ENCODE measurements around the gene GYPA.
"Not testable (repeated sequence)": the region's sequence is repeated elsewhere in the genome, so short reads cannot be mapped to it uniquely, and the experiment has no call there.

The GYPA gene

GRCh38 chr4:144128709-144129320 is 11.7 kb downstream of the GYPA start:
- DNase-seq, result not testable (repeated sequence)

- not testable (repeated sequence) for DNase-seq
Observed at GRCh38 chr4:144125109-144125508, 15.4 kb downstream of the GYPA start.

GRCh38 chr4:144123982-144124635 is 16.4 kb downstream of the GYPA start:
- DNase-seq, result not testable (repeated sequence)

GRCh38 chr4:144123269-144123668 is 17.2 kb downstream of the GYPA start:
- not testable (repeated sequence) for DNase-seq

GRCh38 chr4:144119752-144120151 is 20.8 kb downstream of the GYPA start:
- DNase-seq, result not testable (repeated sequence)

DNA sequence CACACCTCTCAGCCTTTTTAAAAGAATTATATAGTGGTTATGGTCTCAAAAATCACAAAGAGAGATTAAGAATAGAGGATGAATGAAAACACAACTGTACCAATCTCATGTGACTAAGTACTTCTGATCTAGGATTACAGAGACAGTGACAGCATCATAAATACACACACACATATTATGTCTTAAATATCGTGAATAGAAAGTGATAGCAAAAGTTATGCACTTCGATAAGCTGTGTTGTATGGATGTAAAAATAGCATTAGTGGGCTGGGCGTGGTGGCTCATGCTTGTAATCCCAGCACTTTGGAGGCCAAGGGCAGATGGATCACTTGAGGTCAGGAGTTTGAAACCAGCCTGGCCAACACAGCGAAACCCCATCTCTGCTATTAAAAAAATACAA is 25.0 kb downstream of the GYPA start:
- DNase-seq, result no peak

- DNase-seq, result no peak
Observed at GRCh38 chr4:144113546-144113945, 27.0 kb downstream of the GYPA start.

GRCh38 chr4:144104509-144105130 is 35.9 kb downstream of the GYPA start:
- no peak for DNase-seq

GRCh38 chr4:144097776-144098175 is 42.7 kb downstream of the GYPA start:
- not testable (repeated sequence) for DNase-seq

DNA sequence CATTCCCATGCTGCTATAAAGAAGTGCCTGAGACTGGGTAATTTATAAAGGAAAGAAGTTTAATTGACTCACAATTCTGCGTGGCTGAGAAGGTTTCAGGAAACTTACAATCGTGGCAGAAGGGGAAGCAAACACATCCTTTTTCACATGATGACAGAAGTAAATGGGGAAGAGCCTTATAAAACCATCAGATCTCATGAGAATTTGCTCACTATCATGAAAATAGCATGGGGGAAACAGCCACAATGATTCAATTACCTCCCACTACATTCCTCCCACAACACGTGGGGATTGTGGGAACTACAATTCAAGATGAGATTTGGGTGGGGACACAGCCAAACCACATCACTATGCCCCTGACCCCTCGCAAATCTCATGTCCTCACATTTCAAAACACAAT is 46.5 kb downstream of the GYPA start:
- not testable (repeated sequence) for DNase-seq

GRCh38 chr4:144091181-144091580 is 49.3 kb downstream of the GYPA start:
- DNase-seq, result not testable (repeated sequence)

- no peak for DNase-seq
Observed at GRCh38 chr4:144090744-144091143, 49.8 kb downstream of the GYPA start.

- DNase-seq, result not testable (repeated sequence)
Observed at GRCh38 chr4:144082053-144082452, 58.5 kb downstream of the GYPA start.

- DNase-seq, result not testable (repeated sequence)
Observed at GRCh38 chr4:144080135-144080534, 60.4 kb downstream of the GYPA start.

DNA sequence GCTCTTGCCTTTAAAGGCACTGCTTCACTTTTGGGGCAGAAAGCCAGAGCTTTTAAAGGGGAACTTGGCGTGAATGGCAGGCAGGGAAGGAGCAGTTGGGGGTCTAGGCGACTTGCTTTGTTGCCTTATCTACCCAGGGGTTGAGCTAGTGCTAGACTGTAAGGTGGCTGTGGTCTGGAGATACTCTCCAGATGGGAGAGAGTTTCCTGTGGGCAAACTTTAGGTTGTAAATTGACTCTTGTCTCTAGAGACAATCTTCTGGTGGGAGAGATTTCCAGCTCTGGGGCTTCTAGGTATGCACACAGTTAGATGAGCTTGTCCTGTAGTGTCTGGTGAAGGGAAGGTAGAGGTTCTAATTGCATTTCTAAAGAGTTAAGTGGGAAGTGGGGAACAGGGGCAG is 61.8 kb downstream of the GYPA start:
- not testable (repeated sequence) for DNase-seq

DNA sequence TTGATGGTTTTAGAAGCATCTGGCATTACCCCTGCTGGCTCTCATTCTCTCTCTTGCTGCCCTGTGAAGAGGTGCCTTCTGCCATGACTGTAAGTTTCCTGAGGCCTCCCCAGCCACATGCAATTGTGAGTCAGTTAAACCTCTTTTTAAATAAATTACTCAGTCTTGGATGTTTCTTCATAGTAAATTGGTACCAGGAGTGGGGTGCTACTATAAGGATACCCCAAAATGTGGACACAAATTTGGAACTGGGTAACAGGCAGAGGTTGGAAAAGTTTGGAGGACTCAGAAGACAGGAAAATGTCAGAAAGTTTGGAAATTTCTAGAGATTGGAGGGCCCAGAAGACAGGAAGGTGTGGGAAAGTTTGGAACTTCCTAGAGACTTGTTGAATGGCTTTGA is 79.0 kb downstream of the GYPA start:
- DNase-seq, result not testable (repeated sequence)

- DNase-seq, result not testable (repeated sequence)
Observed at GRCh38 chr4:144060234-144060859, 80.2 kb downstream of the GYPA start.
